Endothelial cell of umbilical vein (primary cell): ENCODE measurements around the gene DPF1. TPM values are rescaled to one million over a fixed set of nuclear protein-coding genes. Genes with fewer than 3 reads are reported as not detected.

Source experiments
- BruUV-seq: library from RNA; stranded (reverse); fragments of 400-500 nt; replicated peaks from 2 replicates; lab custom pipeline; 2021; lab: Mats Ljungman, UMichigan
- CTCF ChIA-PET: fragments of 300-600, 350-600 bp; sonication (Branson Sonifier 250); formaldehyde crosslinking; loops from one replicate; lab custom pipeline; 2021; ENCODE audit warnings: antibody characterized with exemption, inconsistent platforms; lab: Charles Lee
- POLR2A ChIA-PET: fragments of 300-600, 350-600 bp; sonication (Branson Sonifier 250); formaldehyde crosslinking; loops from one replicate; lab custom pipeline; 2021; ENCODE audit warnings: antibody characterized with exemption, inconsistent platforms; lab: Charles Lee
- DNase-seq: peaks from one replicate; pipeline ENCODE4 v3.0.0-alpha.2; 2011; ENCODE audit warnings: low read depth, low spot score
- FAIRE-seq: peaks from 2 replicates; lab custom pipeline; 2011; peaks lifted over from hg19 to GRCh38; lab: Jason Lieb, UNC
- H2AFZ ChIP-seq: 2 replicates; pipeline ENCODE4 v1.6.0; 2012; ENCODE audit warnings: low read depth, low read length, control low read depth, inconsistent platforms
- H3K27ac ChIP-seq: 2 replicates; pipeline ENCODE4 v1.5.1; 2011; ENCODE audit warnings: low read depth, mild to moderate bottlenecking, control low read depth, low read length, moderate library complexity; ENCODE audit not compliant: insufficient read depth
- H3K27me3 ChIP-seq, 2 experiments: 2 replicates each; pipeline versions ENCODE4 v1.6.0 to v1.6.1; 2011; ENCODE audit warnings: low read length in 2 of 2, mixed read lengths in 1 of 2; ENCODE audit not compliant: control insufficient read depth in 2 of 2, insufficient read depth in 2 of 2
- H3K36me3 ChIP-seq, 2 experiments: 2 replicates in 1 of 2; 3 replicates in 1 of 2; pipeline ENCODE4 v1.5.1; 2011; ENCODE audit warnings: low read length in 2 of 2, mild to moderate bottlenecking in 1 of 2, moderate library complexity in 1 of 2; ENCODE audit not compliant: control insufficient read depth in 2 of 2, insufficient read depth in 2 of 2; ENCODE audit errors: extremely low read depth in 1 of 2
- H3K4me1 ChIP-seq: 3 replicates; pipeline ENCODE4 v1.5.1; 2011; ENCODE audit warnings: mild to moderate bottlenecking, low read length; ENCODE audit not compliant: control insufficient read depth, insufficient read depth; ENCODE audit errors: extremely low read depth
- H3K4me2 ChIP-seq: 2 replicates; pipeline ENCODE4 v1.6.1; 2011; ENCODE audit warnings: low read length, control low read depth, mixed read lengths; ENCODE audit not compliant: insufficient read depth
- H3K4me3 ChIP-seq, 3 experiments: fragments of 200-600 bp in 1 of 3; sonication (generic), shearing (Covaris generic) in 1 of 3; replicated peaks in 1 of 3; 2 replicates each; pipeline ENCODE4 v1.5.1; 2011 to 2016; ENCODE audit warnings: control low read depth in 3 of 3, low read length in 3 of 3, mild to moderate bottlenecking in 2 of 3, inconsistent platforms in 1 of 3, low read depth in 1 of 3, moderate library complexity in 1 of 3; ENCODE audit not compliant: insufficient read depth in 1 of 3
- H3K79me2 ChIP-seq: 2 replicates; pipeline ENCODE4 v1.6.0; 2012; ENCODE audit warnings: low read length, inconsistent platforms; ENCODE audit not compliant: control insufficient read depth, insufficient read depth
- H3K9ac ChIP-seq: replicated peaks from 2 replicates; pipeline ENCODE3; 2011; ENCODE audit warnings: low read length, control low read depth; ENCODE audit not compliant: insufficient read depth; ENCODE audit errors: extremely low read depth
- H3K9me1 ChIP-seq: replicated peaks from 3 replicates; pipeline ENCODE4 v1.6.0; 2011; ENCODE audit warnings: mild to moderate bottlenecking, low read length; ENCODE audit not compliant: control insufficient read depth, insufficient read depth; ENCODE audit errors: extremely low read depth
- H3K9me3 ChIP-seq: replicated peaks from 2 replicates; pipeline ENCODE4 v1.5.1; 2012; ENCODE audit warnings: low read length, inconsistent platforms; ENCODE audit not compliant: control insufficient read depth, insufficient read depth
- H4K20me1 ChIP-seq: replicated peaks from 2 replicates; pipeline ENCODE3; 2011; ENCODE audit warnings: mild to moderate bottlenecking, low read length; ENCODE audit not compliant: control insufficient read depth, insufficient read depth; ENCODE audit errors: extremely low read depth
- CTCF ChIP-seq, 2 donors: IDR thresholded peaks; 1 replicate in 1 of 2; 2 replicates in 1 of 2; pipeline ENCODE4 v1.5.1; 2011; ENCODE audit warnings: low read length in 2 of 2, mild to moderate bottlenecking in 2 of 2, moderate library complexity in 2 of 2, control low read depth in 1 of 2, inconsistent platforms in 1 of 2, low read depth in 1 of 2; ENCODE audit not compliant: insufficient read depth in 1 of 2; ENCODE audit errors: extremely low read depth in 1 of 2
- EZH2 ChIP-seq: IDR thresholded peaks from 2 replicates; pipeline ENCODE4 v1.6.1; 2012; ENCODE audit warnings: borderline replicate concordance, low read depth, mild to moderate bottlenecking, moderate library complexity, low read length, inconsistent platforms; ENCODE audit not compliant: severe bottlenecking
- FOS ChIP-seq: IDR thresholded peaks from 2 replicates; pipeline ENCODE4 v1.6.1; 2011; ENCODE audit warnings: mild to moderate bottlenecking, low read length, moderate library complexity, borderline replicate concordance; ENCODE audit not compliant: insufficient read depth
- GATA2 ChIP-seq: IDR thresholded peaks from 2 replicates; pipeline ENCODE4 v1.7.0; 2011; ENCODE audit warnings: low read depth, mild to moderate bottlenecking, moderate library complexity, mixed read lengths, low read length; ENCODE audit not compliant: insufficient read length, insufficient read depth
- JUN ChIP-seq: IDR thresholded peaks from 2 replicates; pipeline ENCODE4 v1.6.1; 2011; ENCODE audit warnings: borderline replicate concordance, low read depth; ENCODE audit not compliant: insufficient read length, insufficient read depth
- MYC ChIP-seq: IDR thresholded peaks from one replicate; pipeline ENCODE4 v1.6.1; 2011; ENCODE audit warnings: mild to moderate bottlenecking, low read depth, low read length
- POLR2A ChIP-seq: IDR thresholded peaks from 2 replicates; pipeline ENCODE4 v1.6.1; 2012; ENCODE audit warnings: low read depth, mild to moderate bottlenecking, control low read depth, low read length
- POLR2AphosphoS5 ChIP-seq: IDR thresholded peaks from 2 replicates; pipeline ENCODE4 v1.6.1; 2012; ENCODE audit warnings: low read depth, mild to moderate bottlenecking, control low read depth, low read length, moderate library complexity; ENCODE audit not compliant: insufficient read depth
- dilution Hi-C: fragments of 300-500 bp; cut with MboI; formaldehyde crosslinking; loops from one replicate; pipeline ENCODE4 v1.15.0; 2019; ENCODE audit warnings: low sequenced_read_pairs; ENCODE audit not compliant: extremely low pct_ligation_motif_present
- intact Hi-C: fragments of 100-400 bp; cut with micrococcal nuclease; formaldehyde crosslinking; loops from one replicate; pipeline ENCODE4 v1.10.0; 2022
- polyA plus RNA-seq, 4 experiments: library from polyadenylated mRNA; depleted of rRNA in 3 of 4; stranded (reverse) in 3 of 4; unstranded in 1 of 4; fragments of >200 nt; gene quantifications; 2 replicates each; pipeline versions ENCODE4 v1.2.1 to v1.2.3, GENCODE V29; 2011 to 2012; ENCODE audit warnings: missing spikeins in 1 of 4
- total RNA-seq: library from RNA; stranded (reverse); gene quantifications from 2 replicates; pipeline ENCODE4 v1.2.3, GENCODE V29; 2021
- TF ChIP-seq, protein P1 (sequence below): IDR thresholded peaks from 2 replicates; pipeline ENCODE4 v1.6.1; 2011; ENCODE audit not compliant: insufficient read depth, insufficient read length

The DPF1 gene
- total and polyA plus RNA-seq, 2 donors (not counting 3 experiments of a cell fraction or from before 2014, with no cell fraction given) = 2.0 to 3.9 TPM

GRCh38 chr19:38252941-38253691 is 29.1 kb upstream of the DPF1 start:
- dilution Hi-C loops = no loop called here
- ChIA-PET CTCF (interaction anchor here (0.7 to 2.7 kb wide), 3 partner anchors 18 to 83 kb away, joined by 3 to 13 read pairs (median 4); partner anchors contain the start of gene CATSPERG), POLR2A (no interaction called here)
- no peak overlapping the region for H2AFZ ChIP-seq
- BruUV-seq = no TSS peak
- H3K9me1 ChIP-seq = no peaks in the 10 kb centered on the region
- no peak overlapping the region for H3K4me2 ChIP-seq
- peaks cover 9% of the 10 kb centered on the region for H3K4me1 ChIP-seq
- no peak for TF ChIP-seq POLR2AphosphoS5
- no peak for TF ChIP-seq FOS
- no peak for TF ChIP-seq EZH2
- TF ChIP-seq MYC = no peak
- no peak for TF ChIP-seq JUN
- TF ChIP-seq, protein P1, sequence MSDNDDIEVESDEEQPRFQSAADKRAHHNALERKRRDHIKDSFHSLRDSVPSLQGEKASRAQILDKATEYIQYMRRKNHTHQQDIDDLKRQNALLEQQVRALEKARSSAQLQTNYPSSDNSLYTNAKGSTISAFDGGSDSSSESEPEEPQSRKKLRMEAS = no peak
- no peak for TF ChIP-seq POLR2A
- TF ChIP-seq GATA2 = no peak
- no peak for TF ChIP-seq CTCF (IDR thresholded peaks at IDR 0.05; ENCODE audit: extremely low read depth in 1 of 2, insufficient read depth in 1 of 2, low read depth in 1 of 2, low read length in 2 of 2)
- H3K9me3 ChIP-seq = no peaks in the 10 kb centered on the region
- no peaks in the 10 kb centered on the region for H3K27me3 ChIP-seq
- no peak overlapping the region for H3K4me3 ChIP-seq
- intact Hi-C loops = no loop called here
- FAIRE-seq (no peak), DNase-seq (no peak)
- H3K79me2 ChIP-seq = no peaks in the 10 kb centered on the region
- H3K36me3 ChIP-seq = no peaks in the 10 kb centered on the region
- no peak overlapping the region for H3K27ac ChIP-seq
- no peak overlapping the region for H3K9ac ChIP-seq
- no peaks in the 10 kb centered on the region for H4K20me1 ChIP-seq
